HK-2 (cell line): ENCODE results near the gene EDAR.
A peak's percentile ranks its signal among the peaks of the same experiment; 100 is the strongest.

Experiments
- DNase-seq: peaks from one replicate; pipeline ENCODE4 v3.0.0-alpha.2; 2018; ENCODE audit not compliant: unreplicated experiment

Gene EDAR

GRCh38 chr2:108940156-108940555 is 48.9 kb downstream of the EDAR start:
- DNase-seq: no peak

GRCh38 chr2:108938077-108938710 is 50.8 kb downstream of the EDAR start:
- no peak for DNase-seq

- DNase-seq: no peak
Observed at GRCh38 chr2:108937367-108938017, 51.5 kb downstream of the EDAR start.

GRCh38 chr2:108936866-108937265 is 52.2 kb downstream of the EDAR start:
- no peak for DNase-seq

- no peak for DNase-seq
Observed at GRCh38 chr2:108936076-108936864, 52.8 kb downstream of the EDAR start.

- DNase-seq: no peak
Observed at GRCh38 chr2:108935271-108935741, 53.7 kb downstream of the EDAR start.

GRCh38 chr2:108934583-108935245 is 54.3 kb downstream of the EDAR start:
- DNase-seq: no peak

- no peak for DNase-seq
Observed at GRCh38 chr2:108934151-108934550, 54.9 kb downstream of the EDAR start.

GRCh38 chr2:108933691-108934117 is 55.3 kb downstream of the EDAR start:
- no peak for DNase-seq

- no peak for DNase-seq
Observed at GRCh38 chr2:108932736-108933332, 56.2 kb downstream of the EDAR start.

GRCh38 chr2:108931372-108931771 is 57.6 kb downstream of the EDAR start:
- no peak for DNase-seq

GRCh38 chr2:108929807-108930425 is 59.1 kb downstream of the EDAR start:
- no peak for DNase-seq

- no peak for DNase-seq
Observed at GRCh38 chr2:108928660-108929377, 60.2 kb downstream of the EDAR start.

- DNase-seq: peak; percentile 29
Observed at GRCh38 chr2:108927936-108928659, 60.9 kb downstream of the EDAR start.

- DNase-seq: no peak
Observed at GRCh38 chr2:108927405-108927804, 61.6 kb downstream of the EDAR start.

- DNase-seq: no peak
Observed at GRCh38 chr2:108926561-108927380, 62.2 kb downstream of the EDAR start.

- DNase-seq: no peak
Observed at GRCh38 chr2:108925735-108926134, 63.3 kb downstream of the EDAR start.

GRCh38 chr2:108925286-108925685 is 63.7 kb downstream of the EDAR start:
- no peak for DNase-seq
